Activated CD4-positive, alpha-beta memory T cell treated with anti-CD3 and anti-CD28 coated beads, Interleukin-2, amount 10 ng/mL, durations not matched to agents 7 days and 5 days (primary cell): ENCODE results near the gene NEK6. TPM values are rescaled to one million over a fixed set of nuclear protein-coding genes. Genes with fewer than 3 reads are reported as not detected.

ENCODE experiments used
- CTCF ChIA-PET: fragments of 350-600 bp; sonication (Branson Sonifier 250); formaldehyde crosslinking; loops from one replicate; lab custom pipeline; 2021; ENCODE audit warnings: antibody characterized with exemption, inconsistent platforms; lab: Charles Lee
- POLR2A ChIA-PET: fragments of 350-600 bp; sonication (Branson Sonifier 250); formaldehyde crosslinking; loops from one replicate; lab custom pipeline; 2021; ENCODE audit warnings: antibody characterized with exemption; lab: Charles Lee
- DNase-seq: peaks from one replicate; pipeline ENCODE4 v3.0.0-alpha.2; 2020
- H3K27ac Mint-ChIP-seq: one replicate; pipeline ENCODE4 v1.8.0; 2021; ENCODE audit warnings: mild to moderate bottlenecking, mixed read lengths
- H3K27me3 Mint-ChIP-seq: one replicate; pipeline ENCODE4 v1.8.0; 2021; ENCODE audit warnings: mixed read lengths
- H3K36me3 Mint-ChIP-seq: one replicate; pipeline ENCODE4 v1.8.0; 2021; ENCODE audit warnings: low read depth, mixed read lengths
- H3K4me1 Mint-ChIP-seq: one replicate; pipeline ENCODE4 v1.8.0; 2021; ENCODE audit warnings: mixed read lengths
- H3K4me3 Mint-ChIP-seq: one replicate; pipeline ENCODE4 v1.8.0; 2021; ENCODE audit warnings: mild to moderate bottlenecking, mixed read lengths
- H3K9me3 Mint-ChIP-seq: one replicate; pipeline ENCODE4 v1.8.0; 2021; ENCODE audit warnings: mixed read lengths
- total RNA-seq, 2 experiments: library from RNA; stranded (reverse); gene quantifications; one replicate each; pipeline ENCODE4 v1.2.3, GENCODE V29; 2021

Gene NEK6
- total RNA-seq, 2 experiments from 2014 or later = 16.9 to 18.9 TPM

- Mint-ChIP-seq H3K27ac (no peak overlapping the region), H3K4me1 (no peaks in the 10 kb centered on the region), H3K27me3 (no peaks in the 10 kb centered on the region), H3K9me3 (no peaks in the 10 kb centered on the region), H3K36me3 (peaks cover 6% of the 10 kb centered on the region), H3K4me3 (no peak overlapping the region)
- POLR2A ChIA-PET = no interaction called here
- CTCF ChIA-PET = no interaction called here
- no peak for DNase-seq
Observed at GRCh38 chr9:124372038-124372437, 114.3 kb downstream of the NEK6 start.

DNA sequence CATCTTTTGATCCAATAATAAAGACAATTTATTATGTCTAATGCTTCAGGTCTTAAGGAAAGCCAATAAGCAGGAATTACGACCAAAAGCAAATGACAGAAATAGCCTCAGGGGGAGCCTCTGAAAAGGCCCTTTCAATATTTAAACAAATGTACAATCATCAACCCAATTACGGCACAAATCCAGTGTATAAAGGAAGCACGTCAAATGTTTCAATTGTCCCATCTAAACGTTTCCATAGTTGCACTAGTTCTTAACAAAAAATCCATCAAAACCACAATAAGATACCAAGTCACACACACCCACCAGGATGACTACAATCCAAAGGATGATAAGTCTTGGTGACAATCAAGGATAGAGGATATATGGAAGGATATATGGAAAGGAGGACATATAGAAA, 115.6 kb downstream of the NEK6 start:
- ChIA-PET POLR2A (no interaction called here), CTCF (interaction anchor here (1.5 kb wide), 1 partner anchor 21 kb away, joined by 3 read pairs; no protein-coding TSS in a partner anchor)

DNA sequence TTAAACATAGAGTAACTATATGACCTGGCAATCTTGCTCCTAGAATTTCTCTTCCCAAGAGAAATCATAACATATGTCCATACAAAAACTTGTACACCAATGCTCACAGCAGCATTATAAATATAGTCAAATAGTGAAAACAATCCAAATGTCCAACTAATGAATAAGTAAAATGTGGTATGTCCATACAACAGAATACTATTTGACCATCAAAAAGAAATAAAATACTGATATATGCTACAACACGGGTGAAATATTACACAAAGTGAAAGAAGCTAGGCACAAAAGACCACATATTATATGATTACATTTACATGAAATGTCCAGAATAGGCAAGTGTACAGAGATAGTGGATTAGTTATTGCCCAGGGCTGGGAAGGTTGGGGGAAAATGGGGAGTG, 116.1 kb downstream of the NEK6 start:
- POLR2A ChIA-PET = no interaction called here
- peaks cover 9% of the 10 kb centered on the region for H3K36me3 Mint-ChIP-seq
- no peaks in the 10 kb centered on the region for H3K9me3 Mint-ChIP-seq
- no peaks in the 10 kb centered on the region for H3K4me1 Mint-ChIP-seq
- H3K4me3 Mint-ChIP-seq = no peak overlapping the region
- no peak overlapping the region for H3K27ac Mint-ChIP-seq
- DNase-seq = no peak
- CTCF ChIA-PET = interaction anchor here (1.4 to 1.5 kb wide), 2 partner anchors 21 to 247 kb away, joined by 3 to 4 read pairs; no protein-coding TSS in a partner anchor
- no peaks in the 10 kb centered on the region for H3K27me3 Mint-ChIP-seq

More for the DNA sequence above, 115.6 kb downstream of the NEK6 start:
- no peak for DNase-seq
- H3K27ac Mint-ChIP-seq = no peak overlapping the region
- H3K27me3 Mint-ChIP-seq = no peaks in the 10 kb centered on the region
- H3K36me3 Mint-ChIP-seq = peaks cover 9% of the 10 kb centered on the region
- no peaks in the 10 kb centered on the region for H3K4me1 Mint-ChIP-seq
- H3K4me3 Mint-ChIP-seq = no peak overlapping the region
- no peaks in the 10 kb centered on the region for H3K9me3 Mint-ChIP-seq

DNA sequence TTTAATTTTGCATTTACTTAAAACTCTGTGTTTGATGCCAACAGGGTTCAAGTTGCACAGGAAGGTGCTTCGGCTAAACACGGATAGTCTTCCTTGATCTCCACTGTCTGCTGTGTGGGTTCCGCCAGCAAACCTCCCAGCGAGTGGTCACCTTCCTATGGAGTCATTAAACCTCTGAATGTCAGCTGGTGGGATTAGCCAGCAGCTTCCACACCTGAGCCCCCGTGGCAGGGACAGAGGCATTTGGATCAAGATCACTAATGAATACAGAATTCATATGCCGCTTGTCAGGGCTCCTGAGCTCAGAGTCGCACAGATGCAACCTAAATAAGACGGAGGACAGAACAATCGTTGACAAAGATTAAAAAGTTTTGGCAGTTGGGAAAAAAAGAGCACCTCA, 118.0 kb downstream of the NEK6 start:
- Mint-ChIP-seq H3K4me3 (no peak overlapping the region), H3K36me3 (peaks cover 16% of the 10 kb centered on the region), H3K27me3 (no peaks in the 10 kb centered on the region), H3K27ac (no peak overlapping the region), H3K4me1 (peaks cover 3% of the 10 kb centered on the region), H3K9me3 (no peaks in the 10 kb centered on the region)
- POLR2A ChIA-PET = interaction anchor here (0.7 to 1.4 kb wide), 2 partner anchors 20 to 1051 kb away, joined by 3 read pairs; no protein-coding TSS in a partner anchor
- DNase-seq = no peak
- CTCF ChIA-PET = interaction anchor here (1.4 kb wide), 1 partner anchor 44 kb away, joined by 4 read pairs; no protein-coding TSS in a partner anchor

DNA sequence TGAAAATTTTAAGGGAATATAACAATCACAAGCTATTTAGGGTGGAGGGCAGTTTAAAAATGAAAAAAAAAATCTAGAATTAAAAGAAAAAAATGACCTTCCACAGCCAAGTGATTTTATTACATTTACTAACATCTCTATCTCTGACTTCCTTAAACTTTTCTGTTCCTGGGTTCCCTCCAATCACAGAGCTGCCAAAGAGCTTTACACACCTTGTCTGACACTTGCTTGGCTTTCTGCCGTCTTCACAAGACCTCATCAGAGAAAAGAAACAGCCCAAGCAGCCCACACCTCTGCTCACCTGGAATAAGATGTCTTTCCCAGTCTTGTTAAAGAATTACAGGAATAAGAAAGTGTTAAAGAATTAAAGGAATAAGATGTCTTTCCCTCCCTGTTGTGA, 118.6 kb downstream of the NEK6 start:
- ChIA-PET CTCF (interaction anchor here (1.4 kb wide), 1 partner anchor 43 kb away, joined by 4 read pairs; no protein-coding TSS in a partner anchor), POLR2A (no interaction called here)
- Mint-ChIP-seq H3K36me3 (peaks cover 16% of the 10 kb centered on the region), H3K4me1 (peaks cover 5% of the 10 kb centered on the region), H3K9me3 (no peaks in the 10 kb centered on the region), H3K27ac (no peak overlapping the region), H3K27me3 (no peaks in the 10 kb centered on the region), H3K4me3 (no peak overlapping the region)
- no peak for DNase-seq

DNA sequence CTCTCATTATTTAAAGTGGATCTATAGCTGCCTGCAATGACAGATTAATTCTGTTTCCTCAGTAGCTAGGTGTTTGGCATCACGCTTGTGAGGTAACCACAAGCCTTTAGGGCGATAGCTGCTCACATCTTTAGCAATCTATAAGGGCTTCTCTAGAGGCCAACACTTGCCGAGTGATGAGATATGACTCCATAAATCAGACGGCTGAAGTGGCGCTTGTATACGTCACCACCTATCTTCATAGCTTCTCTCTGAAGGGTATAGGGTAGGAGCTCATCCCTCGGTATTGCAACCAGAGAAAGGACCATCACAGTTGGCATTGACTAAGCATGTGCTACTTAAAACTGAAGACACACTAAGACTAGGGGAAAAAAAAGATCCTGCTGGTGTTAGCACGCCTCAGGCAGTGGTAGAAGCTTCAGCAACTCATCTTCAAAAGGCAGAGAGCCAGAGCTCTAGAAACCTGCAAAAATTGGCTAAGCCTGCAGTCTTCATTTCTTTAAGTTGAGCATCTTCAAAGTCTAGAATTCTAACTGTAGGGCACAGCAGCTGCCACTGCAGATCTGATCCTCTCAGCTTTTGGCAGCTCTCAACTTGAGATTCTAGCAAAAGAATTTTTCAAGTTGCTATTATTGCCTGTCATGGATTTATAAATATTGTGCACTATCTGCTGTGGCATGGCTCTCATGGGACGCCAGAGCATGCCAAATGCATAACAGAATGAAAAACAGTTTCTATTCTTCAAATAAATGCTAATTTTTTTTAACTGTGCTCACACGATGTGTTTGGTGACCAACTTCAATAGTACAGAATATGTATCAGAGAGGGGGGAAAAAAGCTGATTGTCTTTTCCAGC, 120.0 kb downstream of the NEK6 start:
- H3K4me3 Mint-ChIP-seq = no peak overlapping the region
- H3K36me3 Mint-ChIP-seq = peaks cover 16% of the 10 kb centered on the region
- no peaks in the 10 kb centered on the region for H3K9me3 Mint-ChIP-seq
- ChIA-PET POLR2A (no interaction called here), CTCF (no interaction called here)
- H3K27ac Mint-ChIP-seq = no peak overlapping the region
- H3K27me3 Mint-ChIP-seq = no peaks in the 10 kb centered on the region
- DNase-seq = no peak
- H3K4me1 Mint-ChIP-seq = peaks cover 10% of the 10 kb centered on the region

GRCh38 chr9:124381170-124381945, 123.6 kb downstream of the NEK6 start:
- no peak overlapping the region for H3K4me3 Mint-ChIP-seq
- no peak for DNase-seq
- H3K36me3 Mint-ChIP-seq = peaks cover 21% of the 10 kb centered on the region
- H3K27ac Mint-ChIP-seq = no peak overlapping the region
- no peaks in the 10 kb centered on the region for H3K9me3 Mint-ChIP-seq
- no peaks in the 10 kb centered on the region for H3K27me3 Mint-ChIP-seq
- CTCF ChIA-PET = no interaction called here
- POLR2A ChIA-PET = no interaction called here
- H3K4me1 Mint-ChIP-seq = peaks cover 15% of the 10 kb centered on the region

DNA sequence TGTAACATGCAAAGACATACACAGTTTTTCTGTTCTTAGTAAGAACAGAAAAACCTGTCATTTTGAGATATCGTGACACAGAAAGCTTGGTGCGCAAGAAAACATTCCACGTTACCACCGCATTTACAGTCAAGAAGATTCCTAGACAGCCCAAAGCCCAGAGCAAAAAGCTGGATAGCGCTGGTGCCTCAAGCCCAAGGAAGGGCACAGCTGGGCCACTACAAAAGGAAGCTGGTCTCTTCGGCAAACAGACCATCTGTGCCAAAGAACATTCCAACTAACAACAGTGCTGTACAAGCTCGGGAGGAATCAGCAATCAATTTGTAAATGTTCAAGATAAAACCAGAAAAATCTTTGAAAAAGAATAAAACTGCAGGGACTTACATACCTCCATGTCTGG, 126.5 kb downstream of the NEK6 start:
- H3K4me1 Mint-ChIP-seq = peaks cover 19% of the 10 kb centered on the region

GRCh38 chr9:124384846-124385245, 127.1 kb downstream of the NEK6 start:
- Mint-ChIP-seq H3K9me3 (no peaks in the 10 kb centered on the region), H3K27ac (no peak overlapping the region), H3K4me1 (peaks cover 19% of the 10 kb centered on the region), H3K27me3 (no peaks in the 10 kb centered on the region), H3K36me3 (peaks cover 16% of the 10 kb centered on the region), H3K4me3 (no peak overlapping the region)
- POLR2A ChIA-PET = no interaction called here
- CTCF ChIA-PET = interaction anchor here (0.7 to 1.4 kb wide), 5 partner anchors 10 to 258 kb away, joined by 3 to 5 read pairs (median 3); no protein-coding TSS in a partner anchor
- no peak for DNase-seq

More for the DNA sequence above, 126.5 kb downstream of the NEK6 start:
- Mint-ChIP-seq H3K4me3 (no peak overlapping the region), H3K27me3 (no peaks in the 10 kb centered on the region), H3K36me3 (peaks cover 18% of the 10 kb centered on the region), H3K9me3 (no peaks in the 10 kb centered on the region), H3K27ac (no peak overlapping the region)
- CTCF ChIA-PET = interaction anchor here (0.7 to 1.4 kb wide), 3 partner anchors 10 to 35 kb away, joined by 3 read pairs; no protein-coding TSS in a partner anchor
- POLR2A ChIA-PET = interaction anchor here (0.6 kb wide), 1 partner anchor 256 kb away, joined by 3 read pairs; no protein-coding TSS in a partner anchor
- no peak for DNase-seq

DNA sequence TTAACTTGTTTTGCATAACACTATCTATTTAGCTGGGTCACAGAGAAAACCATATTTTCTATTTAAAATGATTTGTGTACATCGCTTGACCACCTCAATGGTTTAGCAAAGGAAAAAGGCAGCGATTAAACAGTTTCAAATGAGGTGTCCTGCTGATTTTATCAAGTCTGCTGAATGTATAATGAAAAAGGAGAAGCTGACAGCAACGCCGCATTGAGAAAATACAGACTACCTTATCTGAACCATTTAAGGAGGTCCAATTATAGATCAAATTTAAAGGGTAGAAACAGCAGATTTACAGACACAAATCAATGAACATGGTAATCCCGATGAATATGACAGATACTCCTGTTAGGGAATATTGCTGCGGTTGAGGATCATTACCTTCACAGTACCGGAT, 127.9 kb downstream of the NEK6 start:
- Mint-ChIP-seq H3K4me1 (peaks cover 17% of the 10 kb centered on the region), H3K4me3 (no peak overlapping the region), H3K9me3 (no peaks in the 10 kb centered on the region), H3K27me3 (no peaks in the 10 kb centered on the region), H3K36me3 (peaks cover 11% of the 10 kb centered on the region), H3K27ac (no peak overlapping the region)
- DNase-seq = no peak
- POLR2A ChIA-PET = no interaction called here
- CTCF ChIA-PET = interaction anchor here (1.0 to 1.3 kb wide), 3 partner anchors 9 to 259 kb away, joined by 3 to 5 read pairs (median 4); no protein-coding TSS in a partner anchor

DNA sequence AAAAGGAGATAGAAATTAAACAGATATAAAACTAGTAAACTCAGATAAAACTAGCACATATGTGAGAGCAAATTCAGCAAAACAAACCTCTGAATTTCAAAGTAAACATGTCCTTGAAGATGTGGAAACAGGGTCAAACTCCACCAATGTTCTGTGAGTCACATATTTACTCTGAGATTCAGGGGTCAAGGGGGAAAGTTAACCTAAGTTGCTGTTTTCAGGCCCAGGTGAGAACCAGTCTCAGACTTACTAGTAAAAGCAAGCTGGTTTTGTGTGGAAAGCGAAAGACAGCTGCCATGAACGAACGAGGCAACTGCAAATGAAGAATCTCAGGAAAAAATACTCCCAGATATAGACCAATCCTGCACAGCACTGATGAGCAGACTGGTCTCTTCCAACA, 128.5 kb downstream of the NEK6 start:
- Mint-ChIP-seq H3K9me3 (no peaks in the 10 kb centered on the region), H3K27ac (no peak overlapping the region), H3K27me3 (no peaks in the 10 kb centered on the region), H3K4me1 (peaks cover 15% of the 10 kb centered on the region), H3K36me3 (peaks cover 11% of the 10 kb centered on the region), H3K4me3 (no peak overlapping the region)
- POLR2A ChIA-PET = no interaction called here
- DNase-seq = no peak
- CTCF ChIA-PET = interaction anchor here (0.9 to 1.7 kb wide), 3 partner anchors 27 to 259 kb away, joined by 3 to 15 read pairs (median 3); no protein-coding TSS in a partner anchor

GRCh38 chr9:124388275-124389048, 130.7 kb downstream of the NEK6 start:
- DNase-seq = no peak
- Mint-ChIP-seq H3K27me3 (no peaks in the 10 kb centered on the region), H3K27ac (no peak overlapping the region), H3K4me1 (peaks cover 14% of the 10 kb centered on the region), H3K36me3 (peaks cover 6% of the 10 kb centered on the region), H3K9me3 (no peaks in the 10 kb centered on the region), H3K4me3 (no peak overlapping the region)
- POLR2A ChIA-PET = interaction anchor here (0.6 kb wide), 1 partner anchor 30 kb away, joined by 4 read pairs; no protein-coding TSS in a partner anchor
- CTCF ChIA-PET = interaction anchor here (0.5 to 1.6 kb wide), 3 partner anchors 10 to 271 kb away, joined by 3 read pairs; no protein-coding TSS in a partner anchor
